ENCODE measurements around the gene ZNF618. TPM values are rescaled to one million over a fixed set of nuclear protein-coding genes. Genes with fewer than 3 reads are reported as not detected.
A peak's percentile ranks its signal among the peaks of the same experiment; 100 is the strongest.

ZNF618 gene
- total RNA-seq (10 to 100 TPM in 1 of 6 donors, 1 to 10 TPM in 5; 7.0 to 14.0 (median 8.8) TPM), polyA plus RNA-seq (1 to 10 TPM; 5.1 to 6.4 TPM)

GRCh38 chr9:113876151-113876992 lies at the start of gene ZNF618:
ZNF618 (plus strand) TSS chr9:113876309; CDS start chr9:113876381, 72 bp downstream.
- Histone ChIP-seq H3K27ac (peak within 1 kb of the TSS in 3 of 4 donors; percentile 77 to 83 (median 77)), H3K36me3 (no peaks in the 10 kb centered on the region), H3K4me1 (peaks cover 7 to 22% (median 13%) of the 10 kb centered on the region in 3 donors), H3K27me3 (no peaks in the 10 kb centered on the region), H3K9me3 (no peaks in the 10 kb centered on the region), H3K4me3 (peak within 1 kb of the TSS; percentile 78 to 88 (median 85))
- WGBS, 2 donors, result 0 to 1% methylated on average over 34 to 83 of the region's 84 CpGs
- no peak for TF ChIP-seq CTCF (IDR thresholded peaks at IDR 0.05)
- no peak for FAIRE-seq
- peak; percentile 21 to 74 (median 46) for DNase-seq
- peak; percentile 76 to 90 (median 78) for ATAC-seq
- intact Hi-C loops (cut with DNase I), result no loop called here

GRCh38 chr9:113828221-113828620 lies 47.9 kb upstream of the ZNF618 start:
- Histone ChIP-seq H3K4me3 (no peak overlapping the region), H3K36me3 (no peaks in the 10 kb centered on the region), H3K27me3 (no peaks in the 10 kb centered on the region), H3K9me3 (no peaks in the 10 kb centered on the region), H3K27ac (no peak overlapping the region), H3K4me1 (no peaks in the 10 kb centered on the region)
- WGBS, 2 donors, result 65 to 73% methylated on average over 1 of the region's 1 CpG
- FAIRE-seq (peak; percentile 9), DNase-seq (no peak), ATAC-seq (no peak)
- TF ChIP-seq CTCF (IDR thresholded peaks at IDR 0.05), result no peak
- intact Hi-C loops (cut with DNase I), result no loop called here

- no peak for TF ChIP-seq CTCF (IDR thresholded peaks at IDR 0.05)
- Histone ChIP-seq H3K4me3 (no peak overlapping the region), H3K27me3 (no peaks in the 10 kb centered on the region), H3K27ac (no peak overlapping the region), H3K4me1 (no peaks in the 10 kb centered on the region), H3K9me3 (no peaks in the 10 kb centered on the region), H3K36me3 (no peaks in the 10 kb centered on the region)
- DNase-seq, result no peak
- ATAC-seq, result no peak
- 90 to 93% methylated on average over 3 of the region's 3 CpGs for WGBS, 2 donors
- intact Hi-C loops (cut with DNase I), result no loop called here
- FAIRE-seq, result no peak
Observed at GRCh38 chr9:113837334-113837733, 38.8 kb upstream of the ZNF618 start.

GRCh38 chr9:113842086-113842485 lies 34.0 kb upstream of the ZNF618 start:
- H3K36me3 ChIP-seq, result no peaks in the 10 kb centered on the region
- H3K27me3 ChIP-seq, result no peaks in the 10 kb centered on the region
- intact Hi-C loops (cut with DNase I), result no loop called here
- FAIRE-seq, result no peak
- ATAC-seq, result no peak
- no peak overlapping the region for H3K27ac ChIP-seq
- no peak for DNase-seq
- no peaks in the 10 kb centered on the region for H3K4me1 ChIP-seq
- WGBS, 2 donors, result 75 to 79% methylated on average over 3 of the region's 3 CpGs
- no peak for TF ChIP-seq CTCF (IDR thresholded peaks at IDR 0.05)
- H3K9me3 ChIP-seq, result no peaks in the 10 kb centered on the region
- no peak overlapping the region for H3K4me3 ChIP-seq

GRCh38 chr9:113844466-113844865 lies 31.6 kb upstream of the ZNF618 start:
- Histone ChIP-seq H3K27ac (no peak overlapping the region), H3K4me1 (no peaks in the 10 kb centered on the region), H3K4me3 (no peak overlapping the region), H3K27me3 (no peaks in the 10 kb centered on the region), H3K9me3 (no peaks in the 10 kb centered on the region), H3K36me3 (no peaks in the 10 kb centered on the region)
- WGBS, 2 donors, result 84 to 85% methylated on average over 1 of the region's 1 CpG
- ATAC-seq, result no peak
- TF ChIP-seq CTCF (IDR thresholded peaks at IDR 0.05), result no peak
- intact Hi-C loops (cut with DNase I), result no loop called here
- no peak for DNase-seq
- FAIRE-seq, result no peak
